ENCODE data around the gene WHAMM. TPM values are rescaled to one million over a fixed set of nuclear protein-coding genes. Genes with fewer than 3 reads are reported as not detected.
A peak's percentile ranks its signal among the peaks of the same experiment; 100 is the strongest.

WHAMM gene
- total RNA-seq, 1 experiment from 2014 or later = 3.0 TPM

DNA sequence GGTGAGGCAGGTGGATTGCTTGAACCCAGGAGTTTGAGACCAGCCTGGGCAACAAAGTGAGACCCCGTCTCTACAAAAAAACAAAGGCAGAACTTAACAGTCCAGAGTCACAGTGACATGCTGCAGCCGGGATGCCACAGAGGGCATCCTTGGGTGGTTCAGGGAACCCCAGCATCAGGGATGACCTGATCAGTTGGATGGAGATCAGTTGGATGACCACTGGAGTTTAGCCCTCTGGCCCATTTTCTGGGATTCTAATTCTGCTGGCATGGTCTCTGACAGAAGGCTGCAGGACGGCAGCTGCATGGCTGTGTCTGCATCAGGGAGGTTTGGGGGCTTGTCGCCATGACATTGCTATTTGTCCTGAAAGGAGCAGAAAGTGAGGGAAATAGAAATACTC lies 19.8 kb downstream of the WHAMM start:
- DNase-seq (ENCODE audit: low read depth, low spot score) = no peak
- in situ Hi-C loops (cut with HindIII; ENCODE audit: low pct_unique_long_range_greater_than_20kb, low sequenced_read_pairs) = no loop called here

DNA sequence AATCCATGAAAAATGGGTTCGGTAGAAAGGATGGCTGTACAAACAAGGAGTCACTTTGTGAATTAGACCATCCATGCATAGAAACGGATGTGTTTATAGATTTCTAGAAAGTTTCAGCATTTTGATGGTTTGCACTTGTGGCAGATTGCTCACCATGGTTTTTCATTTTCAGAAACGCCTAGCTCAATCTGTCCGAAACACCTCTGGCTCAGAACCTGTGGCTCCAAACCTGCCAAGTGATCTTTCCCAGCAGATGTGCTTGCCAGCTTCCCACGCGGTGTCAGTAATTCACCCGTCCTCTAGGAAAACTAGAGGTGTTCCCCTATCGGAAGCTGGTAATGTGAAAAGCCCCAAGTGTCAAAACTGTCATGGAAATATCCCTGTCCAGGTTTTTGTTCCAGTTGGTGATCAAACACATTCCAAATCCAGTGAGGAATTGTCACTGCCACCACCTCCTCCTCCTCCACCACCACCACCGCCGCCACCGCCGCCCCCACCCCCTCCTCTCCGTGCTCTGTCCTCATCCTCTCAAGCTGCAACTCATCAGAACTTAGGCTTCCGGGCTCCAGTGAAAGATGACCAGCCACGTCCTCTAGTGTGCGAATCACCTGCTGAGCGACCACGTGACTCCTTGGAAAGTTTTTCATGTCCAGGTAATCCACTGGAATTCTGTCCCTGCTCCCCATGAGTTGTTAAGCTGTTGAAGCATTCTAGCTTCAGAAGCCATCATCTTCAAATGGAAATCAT lies 21.2 kb downstream of the WHAMM start:
- DNase-seq (ENCODE audit: low read depth, low spot score) = no peak
- in situ Hi-C loops (cut with HindIII; ENCODE audit: low pct_unique_long_range_greater_than_20kb, low sequenced_read_pairs) = no loop called here

DNA sequence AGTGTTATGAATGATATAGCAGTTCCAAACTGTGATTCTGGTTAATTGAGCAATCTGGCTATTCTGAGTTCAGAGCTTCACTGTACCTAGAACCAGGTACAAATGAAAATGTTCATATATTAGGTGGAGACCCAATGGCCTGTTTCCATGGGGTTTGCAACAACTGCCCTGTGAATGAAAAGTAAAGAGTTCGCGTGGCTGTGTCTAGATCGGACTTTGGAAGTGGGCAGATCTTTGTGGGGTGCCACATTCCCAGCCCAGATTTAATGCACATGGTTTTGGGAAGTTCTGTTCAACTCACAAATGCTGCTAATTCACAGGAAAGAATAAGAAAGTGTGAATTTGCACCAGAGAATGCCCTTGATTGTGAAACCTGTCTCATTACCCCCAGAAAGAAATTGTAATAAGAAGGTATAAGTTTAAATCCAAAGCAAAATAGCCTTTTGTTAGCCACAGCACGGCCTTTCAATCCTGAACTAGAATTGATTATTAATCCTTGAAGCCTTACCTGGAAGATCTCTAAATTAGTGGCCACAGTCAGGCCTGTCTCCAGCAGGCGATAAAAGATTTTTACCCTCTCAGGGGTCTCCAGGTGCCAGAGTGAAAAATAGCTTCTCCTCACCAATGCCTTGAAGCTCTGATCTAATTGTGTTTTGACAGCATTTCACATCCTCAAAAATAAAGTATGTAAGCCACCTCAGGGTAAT lies 22.6 kb downstream of the WHAMM start:
- in situ Hi-C loops (cut with HindIII; ENCODE audit: low pct_unique_long_range_greater_than_20kb, low sequenced_read_pairs) = no loop called here
- no peak for DNase-seq (ENCODE audit: low read depth, low spot score)

DNA sequence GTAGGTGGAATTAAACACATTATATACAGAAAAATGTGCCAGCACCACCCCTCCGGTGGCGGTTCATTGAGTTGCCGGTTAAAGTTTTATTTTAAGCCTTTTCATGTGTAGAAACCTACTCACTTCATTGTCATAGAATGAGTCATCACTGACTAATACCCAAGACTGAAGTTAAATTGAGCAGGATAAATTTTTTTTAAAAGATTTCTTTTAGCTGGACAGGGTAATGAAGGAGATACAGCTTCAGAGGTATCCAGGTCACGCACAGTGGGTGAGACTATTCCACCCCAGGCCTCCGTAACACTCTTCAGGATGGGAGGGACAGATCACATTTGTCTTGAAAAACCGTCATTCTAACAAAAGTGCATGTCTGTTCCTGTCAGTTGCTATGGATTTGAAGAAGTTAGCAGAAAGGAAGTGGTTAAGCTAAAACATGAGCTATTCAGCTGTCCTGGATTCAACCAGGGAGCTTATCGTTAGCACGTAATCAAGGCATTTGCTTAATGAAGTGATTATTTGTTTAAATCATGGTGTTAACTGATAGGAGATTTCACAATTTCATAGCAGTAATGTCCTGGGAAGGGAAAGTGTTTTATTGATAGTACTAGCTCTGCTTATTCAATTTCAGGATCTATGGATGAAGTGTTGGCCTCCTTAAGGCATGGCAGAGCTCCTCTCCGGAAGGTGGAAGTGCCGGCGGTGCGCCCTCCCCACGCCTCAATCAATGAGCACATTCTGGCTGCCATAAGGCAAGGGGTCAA lies 23.4 kb downstream of the WHAMM start:
- DNase-seq (ENCODE audit: low read depth, low spot score) = no peak
- in situ Hi-C loops (cut with HindIII; ENCODE audit: low pct_unique_long_range_greater_than_20kb, low sequenced_read_pairs) = no loop called here

DNA sequence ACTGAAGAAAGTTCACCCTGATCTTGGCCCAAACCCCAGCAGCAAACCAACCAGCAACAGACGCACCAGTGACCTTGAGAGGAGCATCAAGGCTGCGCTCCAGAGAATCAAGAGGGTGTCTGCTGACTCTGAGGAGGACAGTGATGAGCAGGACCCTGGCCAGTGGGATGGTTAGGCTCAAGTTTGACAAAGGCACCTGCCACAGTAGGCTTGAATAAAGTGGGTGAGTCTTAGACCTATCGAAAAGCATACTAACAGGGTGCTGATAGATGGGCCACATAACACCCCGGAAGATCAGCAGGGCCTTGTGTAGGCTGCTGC lies 23.9 kb downstream of the WHAMM start:
- in situ Hi-C loops (cut with HindIII; ENCODE audit: low pct_unique_long_range_greater_than_20kb, low sequenced_read_pairs) = no loop called here
- DNase-seq (ENCODE audit: low read depth, low spot score) = no peak

DNA sequence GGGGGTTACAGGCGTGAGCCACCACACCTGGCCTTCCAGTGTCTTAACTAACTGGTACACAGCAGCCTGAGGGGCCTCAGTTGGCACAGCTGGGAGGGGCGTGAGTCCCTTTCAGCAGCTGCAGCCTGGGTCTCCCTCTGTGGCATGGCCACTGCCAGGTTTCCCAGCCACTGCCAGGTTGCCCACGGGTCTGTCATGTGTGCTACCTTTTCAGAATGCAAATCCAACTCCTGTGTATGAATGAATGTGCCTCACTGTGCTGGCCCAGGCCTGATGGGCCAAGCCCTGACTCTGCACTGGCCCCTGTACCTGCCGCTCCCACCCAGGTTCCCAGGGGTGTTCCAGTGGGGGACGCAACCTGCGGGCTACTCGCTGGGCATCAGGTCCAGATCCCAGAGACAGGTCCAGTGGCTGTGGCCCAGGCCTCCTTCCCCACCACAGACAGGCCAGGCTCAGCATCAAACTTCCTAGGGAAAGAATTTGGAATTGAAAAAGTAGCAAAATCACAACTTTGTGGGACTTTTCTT lies 26.0 kb downstream of the WHAMM start:
- DNase-seq (ENCODE audit: low read depth, low spot score) = no peak
- in situ Hi-C loops (cut with HindIII; ENCODE audit: low pct_unique_long_range_greater_than_20kb, low sequenced_read_pairs) = no loop called here

DNA sequence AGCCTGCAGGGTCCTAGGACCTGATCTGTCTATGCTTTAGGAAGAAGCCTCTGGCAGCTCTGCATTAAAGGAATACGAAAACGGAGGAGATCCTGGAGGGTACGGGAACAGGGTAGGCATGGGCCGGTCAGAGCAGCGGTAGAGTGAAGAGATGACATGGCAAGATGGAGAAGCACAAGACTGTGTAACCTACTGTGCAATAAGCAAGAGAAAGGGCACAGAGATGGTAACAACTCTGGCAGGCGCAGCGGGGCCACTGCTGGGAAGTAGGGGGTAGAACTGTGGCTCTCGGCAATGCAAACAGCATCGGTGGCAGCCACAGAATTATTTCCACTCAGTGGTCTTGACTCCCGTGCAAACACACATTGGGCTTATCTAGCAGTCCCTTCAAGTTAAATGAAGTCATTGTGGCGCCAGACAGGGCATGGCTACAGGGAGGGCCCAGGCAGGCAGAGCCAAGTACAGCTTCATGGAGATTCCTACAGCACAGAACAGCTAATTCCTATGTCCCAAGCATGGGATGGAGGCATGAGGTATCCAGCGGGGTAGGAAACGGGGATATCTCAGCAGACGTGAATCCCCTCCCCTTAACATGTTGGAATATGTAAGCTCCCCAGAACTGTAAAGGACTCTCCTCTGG lies 28.8 kb downstream of the WHAMM start:
- no peak for DNase-seq (ENCODE audit: low read depth, low spot score)
- in situ Hi-C loops (cut with HindIII; ENCODE audit: low pct_unique_long_range_greater_than_20kb, low sequenced_read_pairs) = no loop called here

DNA sequence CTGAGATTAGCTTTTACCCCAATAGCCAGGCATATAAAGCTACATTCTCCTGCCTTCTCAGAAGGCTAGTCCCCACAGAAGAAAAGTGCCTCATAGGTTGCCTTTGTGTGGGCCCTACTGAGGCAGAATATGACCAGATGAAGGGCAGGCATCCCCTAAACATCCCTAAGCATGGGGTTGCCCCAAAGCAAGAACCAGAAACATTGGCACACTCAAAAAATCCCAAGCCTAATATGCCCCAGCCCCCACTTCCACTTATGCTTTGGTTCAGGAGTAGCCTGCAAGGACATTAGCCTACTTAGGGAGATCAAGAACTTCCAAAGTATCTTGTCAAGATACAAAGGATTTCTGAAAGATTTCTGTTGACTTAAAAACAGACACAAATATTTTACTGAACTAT lies 29.7 kb downstream of the WHAMM start:
- no peak for DNase-seq (ENCODE audit: low read depth, low spot score)

DNA sequence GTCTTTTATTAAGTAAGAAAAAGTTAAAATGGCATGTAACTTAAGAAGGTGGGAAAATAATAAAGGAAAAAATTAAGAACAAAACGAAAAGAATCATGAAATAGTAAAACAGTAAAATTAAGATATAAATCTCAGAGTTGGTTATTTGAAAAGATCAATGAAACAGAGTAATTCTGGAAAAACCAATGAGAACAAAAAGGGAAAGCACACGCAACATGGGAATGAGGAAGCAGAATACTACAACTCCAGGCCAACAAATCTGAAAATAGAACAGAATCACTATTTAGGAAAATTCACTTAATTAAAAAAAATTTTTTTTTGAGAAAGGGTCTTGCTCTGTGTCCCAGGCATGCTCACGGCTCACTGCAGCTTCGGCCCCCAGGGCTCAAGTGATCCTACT lies 30.7 kb downstream of the WHAMM start:
- no peak for DNase-seq (ENCODE audit: low read depth, low spot score)
- in situ Hi-C loops (cut with HindIII; ENCODE audit: low pct_unique_long_range_greater_than_20kb, low sequenced_read_pairs) = no loop called here

More for the DNA sequence above, 29.7 kb downstream of the WHAMM start:
- in situ Hi-C loops (cut with HindIII; ENCODE audit: low pct_unique_long_range_greater_than_20kb, low sequenced_read_pairs) = no loop called here

DNA sequence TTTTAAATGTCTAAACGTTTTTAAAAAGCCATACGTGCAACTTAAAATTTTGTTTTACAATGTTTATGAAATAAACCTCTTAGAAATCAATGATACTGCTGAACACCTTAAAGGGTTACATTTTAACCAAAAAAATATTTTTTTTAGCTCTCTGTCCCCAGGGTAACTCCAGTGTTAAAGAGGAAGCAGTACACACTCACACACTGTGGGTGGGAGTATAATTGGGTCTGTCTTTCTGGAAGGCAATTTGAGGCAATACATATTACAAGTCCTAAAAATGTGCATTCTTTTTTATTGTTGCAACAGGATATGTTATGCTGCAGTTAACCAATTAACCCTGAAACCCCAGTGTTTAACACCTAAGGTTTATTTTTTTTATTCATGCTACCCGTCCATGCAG lies 34.1 kb downstream of the WHAMM start:
- in situ Hi-C loops (cut with HindIII; ENCODE audit: low pct_unique_long_range_greater_than_20kb, low sequenced_read_pairs) = no loop called here
- no peak for DNase-seq (ENCODE audit: low read depth, low spot score)

DNA sequence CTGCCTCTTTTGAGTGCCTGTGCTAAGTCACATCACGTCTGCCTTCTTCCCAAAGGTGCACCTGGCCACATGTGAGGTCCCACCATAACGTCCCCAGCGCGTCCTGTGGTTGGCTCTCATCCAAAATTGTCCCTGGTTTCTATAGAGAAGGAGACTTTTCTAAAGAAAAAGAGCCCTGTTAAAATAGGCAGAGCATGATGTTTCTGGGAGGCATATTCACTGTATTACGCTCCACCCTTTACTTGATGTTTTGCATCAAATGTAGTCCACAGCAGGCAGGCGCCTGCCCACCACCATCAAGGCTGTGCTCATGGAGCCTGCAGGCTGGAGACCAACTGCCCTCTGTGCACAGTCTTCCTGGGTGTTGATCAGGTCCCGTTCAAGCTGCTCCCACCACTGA lies 36.3 kb downstream of the WHAMM start:
- no peak for DNase-seq (ENCODE audit: low read depth, low spot score)
- in situ Hi-C loops (cut with HindIII; ENCODE audit: low pct_unique_long_range_greater_than_20kb, low sequenced_read_pairs) = no loop called here

DNA sequence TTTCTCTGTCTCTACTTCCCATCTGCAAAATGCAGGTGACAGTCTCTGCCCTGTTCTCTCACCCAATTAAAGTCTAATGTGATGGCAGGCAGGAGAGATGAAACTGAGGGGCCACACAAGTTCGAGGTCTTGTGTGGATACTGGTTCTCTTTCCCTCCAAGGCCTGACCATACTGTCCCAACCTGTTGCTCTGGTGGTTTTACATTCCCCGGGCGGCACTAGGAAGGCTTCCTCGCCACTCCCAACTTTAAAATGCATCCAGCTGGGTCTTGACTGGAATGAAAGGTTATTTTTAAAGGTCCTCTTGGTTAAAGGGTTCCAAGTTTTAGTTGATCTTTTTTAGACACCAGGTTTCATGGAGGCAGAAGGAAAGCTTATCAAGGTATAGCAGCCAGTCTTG lies 37.2 kb downstream of the WHAMM start:
- in situ Hi-C loops (cut with HindIII; ENCODE audit: low pct_unique_long_range_greater_than_20kb, low sequenced_read_pairs) = no loop called here
- DNase-seq (ENCODE audit: low read depth, low spot score) = no peak

DNA sequence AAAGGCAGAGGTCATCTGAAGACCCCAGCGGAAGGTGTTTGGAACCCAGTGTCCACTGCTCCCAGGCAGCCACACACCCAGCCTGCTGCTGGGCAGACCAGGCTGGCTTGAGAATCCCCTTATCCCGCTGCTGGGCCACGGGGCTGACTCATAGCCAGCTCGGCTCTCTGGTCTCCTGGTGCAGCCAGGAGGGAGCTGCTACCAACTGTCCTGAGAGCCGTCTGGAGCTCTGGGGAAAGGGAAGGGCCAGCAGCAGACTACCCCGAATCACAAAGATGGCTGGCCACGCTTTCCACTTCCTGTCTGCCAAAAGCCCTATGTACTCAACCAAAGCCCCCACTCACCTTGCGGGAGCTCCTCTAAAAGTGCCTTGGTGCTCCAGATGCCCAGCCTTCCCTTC lies 38.3 kb downstream of the WHAMM start:
- in situ Hi-C loops (cut with HindIII; ENCODE audit: low pct_unique_long_range_greater_than_20kb, low sequenced_read_pairs) = no loop called here
- no peak for DNase-seq (ENCODE audit: low read depth, low spot score)

DNA sequence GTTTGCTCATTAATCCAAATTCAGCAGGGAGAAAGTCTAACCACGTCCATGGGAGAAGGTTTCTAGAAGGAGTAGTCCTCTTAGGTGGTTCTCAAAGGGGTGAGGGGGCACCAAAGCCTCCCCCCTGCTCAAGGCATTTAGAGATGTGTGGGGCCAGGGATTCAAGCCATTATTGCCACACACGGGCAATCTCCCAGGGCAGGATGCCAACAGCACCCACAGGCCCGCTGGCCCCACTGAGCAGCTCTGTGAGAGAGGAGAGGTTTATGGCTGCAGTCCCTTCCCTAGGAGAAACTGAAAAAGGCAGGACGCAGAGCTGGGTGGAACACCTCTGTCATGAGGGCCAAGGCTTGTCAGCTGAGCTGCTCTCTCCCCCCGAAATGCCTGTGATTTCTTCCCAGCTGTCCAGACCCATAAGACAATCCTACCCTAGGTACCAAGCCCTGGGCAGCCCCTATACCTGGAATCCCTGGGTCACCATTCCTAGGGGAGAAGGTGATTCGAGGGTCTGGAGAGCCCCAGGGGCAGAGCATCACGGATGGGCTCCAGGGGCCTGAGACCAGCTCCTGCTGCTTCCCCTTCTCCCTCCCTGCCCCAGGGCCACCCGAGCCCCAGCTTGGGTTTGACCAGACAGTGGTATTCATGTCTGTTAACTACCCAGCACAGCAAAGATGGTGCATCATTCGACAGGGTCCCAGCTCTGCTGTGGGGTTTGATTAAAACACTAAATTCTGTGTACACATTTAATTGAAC lies 39.0 kb downstream of the WHAMM start:
- in situ Hi-C loops (cut with HindIII; ENCODE audit: low pct_unique_long_range_greater_than_20kb, low sequenced_read_pairs) = no loop called here
- no peak for DNase-seq (ENCODE audit: low read depth, low spot score)

DNA sequence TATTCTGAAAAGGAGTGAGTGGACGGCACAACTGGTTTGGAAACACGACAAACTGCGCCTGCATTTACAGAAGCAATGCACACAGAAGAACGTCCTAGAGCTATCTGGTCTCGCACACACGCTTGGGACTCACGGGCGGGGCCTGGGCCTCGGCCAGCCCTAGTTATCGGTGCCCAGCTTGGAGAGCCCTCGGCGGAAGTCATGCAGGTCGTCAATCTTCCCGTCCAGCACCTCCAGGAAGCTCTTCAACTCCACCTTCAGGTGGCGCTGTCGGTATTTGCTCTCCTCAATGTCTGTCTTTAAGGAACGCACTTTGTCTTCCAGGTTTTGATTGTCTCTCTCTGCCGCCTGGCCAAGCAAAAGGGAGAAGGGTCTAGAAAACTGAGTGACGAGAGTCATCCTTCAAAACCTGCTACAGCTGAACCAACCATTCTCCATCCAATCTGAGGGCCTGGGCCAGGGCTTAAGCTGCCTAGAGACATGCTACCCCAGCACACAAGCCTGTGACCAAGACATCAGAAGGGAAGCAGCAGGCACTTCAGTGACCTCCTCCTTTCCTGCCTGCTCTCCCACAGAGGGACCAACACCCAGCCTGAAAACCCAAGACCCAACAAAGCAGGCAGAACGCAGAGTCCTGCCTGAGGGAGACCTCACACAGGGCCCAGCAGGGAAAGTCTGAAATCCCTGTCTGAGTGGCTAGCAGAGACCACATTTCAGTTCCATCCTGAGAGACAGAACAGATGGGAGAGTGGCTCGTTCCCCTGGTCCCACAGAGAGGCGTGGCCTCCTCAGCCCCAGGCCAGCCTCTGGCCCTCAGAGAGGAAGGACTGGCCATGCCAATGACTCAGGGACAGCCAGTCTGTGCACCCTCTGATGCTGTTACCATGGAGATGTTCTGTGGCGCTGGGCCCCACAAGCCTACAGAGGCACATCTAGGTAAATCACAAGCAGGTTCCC lies 40.4 kb downstream of the WHAMM start:
- in situ Hi-C loops (cut with HindIII; ENCODE audit: low pct_unique_long_range_greater_than_20kb, low sequenced_read_pairs) = no loop called here
- DNase-seq (ENCODE audit: low read depth, low spot score) = peak; percentile 93

DNA sequence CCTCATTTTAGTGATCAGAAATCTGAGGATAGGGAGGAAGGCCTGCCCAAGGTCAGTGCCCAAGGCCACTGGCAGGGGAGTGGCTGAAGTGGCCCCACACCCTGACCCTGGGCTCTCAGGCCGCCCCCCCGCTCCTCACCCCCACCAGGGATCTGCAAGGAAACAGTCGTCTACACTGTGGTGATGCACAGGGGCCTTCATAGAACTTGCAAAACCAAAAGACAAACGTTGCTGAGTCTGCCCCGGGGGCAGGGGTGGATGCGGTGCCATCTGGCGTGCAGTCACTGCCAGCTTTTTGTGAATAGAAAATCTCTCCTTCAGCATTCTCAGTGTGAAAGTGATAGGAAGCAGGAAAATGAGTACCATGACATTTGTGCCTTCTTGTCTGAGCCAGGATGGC lies 41.3 kb downstream of the WHAMM start:
- in situ Hi-C loops (cut with HindIII; ENCODE audit: low pct_unique_long_range_greater_than_20kb, low sequenced_read_pairs) = no loop called here
- no peak for DNase-seq (ENCODE audit: low read depth, low spot score)

Data from SK-MEL-5 (cell line).